ENCODE measurements around the gene ZBTB9.
"Not testable (repeated sequence)": the region's sequence is repeated elsewhere in the genome, so short reads cannot be mapped to it uniquely, and the experiment has no call there.

The ZBTB9 gene

GRCh38 chr6:33469661-33470060 lies 15.3 kb downstream of the ZBTB9 start:
- no peaks in the 10 kb centered on the region for H3K9me3 ChIP-seq (ENCODE audit: severe bottlenecking)
- ATAC-seq (ENCODE audit: low read depth): no peak
- no peak overlapping the region for H3K27ac ChIP-seq (ENCODE audit: poor library complexity, severe bottlenecking)

GRCh38 chr6:33477864-33478263 lies 23.5 kb downstream of the ZBTB9 start:
- Histone ChIP-seq H3K9me3 (ENCODE audit: severe bottlenecking) (no peaks in the 10 kb centered on the region), H3K4me1 (ENCODE audit: insufficient read depth, poor library complexity, severe bottlenecking) (no peaks in the 10 kb centered on the region), H3K27me3 (ENCODE audit: insufficient read depth, poor library complexity, severe bottlenecking) (no peaks in the 10 kb centered on the region), H3K36me3 (ENCODE audit: low read depth) (no peaks in the 10 kb centered on the region), H3K27ac (ENCODE audit: poor library complexity, severe bottlenecking) (no peak overlapping the region), H3K4me3 (ENCODE audit: severe bottlenecking) (no peak overlapping the region)
- no peak for TF ChIP-seq CTCF (IDR thresholded peaks at IDR 0.05; ENCODE audit: poor library complexity, severe bottlenecking)
- ATAC-seq (ENCODE audit: low read depth): no peak
- DNase-seq (ENCODE audit: low spot score): no peak

More at GRCh38 chr6:33469661-33470060, 15.3 kb downstream of the ZBTB9 start:
- DNase-seq (ENCODE audit: low spot score): no peak
- TF ChIP-seq CTCF (IDR thresholded peaks at IDR 0.05; ENCODE audit: poor library complexity, severe bottlenecking): no peak
- H3K36me3 ChIP-seq (ENCODE audit: low read depth): no peaks in the 10 kb centered on the region
- no peak overlapping the region for H3K4me3 ChIP-seq (ENCODE audit: severe bottlenecking)
- H3K4me1 ChIP-seq (ENCODE audit: insufficient read depth, poor library complexity, severe bottlenecking): no peaks in the 10 kb centered on the region
- H3K27me3 ChIP-seq (ENCODE audit: insufficient read depth, poor library complexity, severe bottlenecking): no peaks in the 10 kb centered on the region

GRCh38 chr6:33481192-33481591 lies 26.8 kb downstream of the ZBTB9 start:
- H3K36me3 ChIP-seq (ENCODE audit: low read depth): no peaks in the 10 kb centered on the region
- no peak for TF ChIP-seq CTCF (IDR thresholded peaks at IDR 0.05; ENCODE audit: poor library complexity, severe bottlenecking)
- no peaks in the 10 kb centered on the region for H3K4me1 ChIP-seq (ENCODE audit: insufficient read depth, poor library complexity, severe bottlenecking)
- DNase-seq (ENCODE audit: low spot score): no peak
- no peak overlapping the region for H3K27ac ChIP-seq (ENCODE audit: poor library complexity, severe bottlenecking)
- H3K27me3 ChIP-seq (ENCODE audit: insufficient read depth, poor library complexity, severe bottlenecking): no peaks in the 10 kb centered on the region
- no peak overlapping the region for H3K4me3 ChIP-seq (ENCODE audit: severe bottlenecking)
- H3K9me3 ChIP-seq (ENCODE audit: severe bottlenecking): no peaks in the 10 kb centered on the region
- ATAC-seq (ENCODE audit: low read depth): no peak

- not testable (repeated sequence) for H3K9me3 ChIP-seq (ENCODE audit: severe bottlenecking); H3K4me1 ChIP-seq (ENCODE audit: insufficient read depth, poor library complexity, severe bottlenecking); H3K27me3 ChIP-seq (ENCODE audit: insufficient read depth, poor library complexity, severe bottlenecking); H3K36me3 ChIP-seq (ENCODE audit: low read depth); H3K4me3 ChIP-seq (ENCODE audit: severe bottlenecking); ATAC-seq (ENCODE audit: low read depth); H3K27ac ChIP-seq (ENCODE audit: poor library complexity, severe bottlenecking); DNase-seq (ENCODE audit: low spot score)
Measured at GRCh38 chr6:33482620-33483019, 28.2 kb downstream of the ZBTB9 start.

GRCh38 chr6:33483678-33484077 lies 29.3 kb downstream of the ZBTB9 start:
- H3K36me3 ChIP-seq (ENCODE audit: low read depth): no peaks in the 10 kb centered on the region
- H3K4me1 ChIP-seq (ENCODE audit: insufficient read depth, poor library complexity, severe bottlenecking): no peaks in the 10 kb centered on the region
- no peaks in the 10 kb centered on the region for H3K27me3 ChIP-seq (ENCODE audit: insufficient read depth, poor library complexity, severe bottlenecking)
- no peak overlapping the region for H3K4me3 ChIP-seq (ENCODE audit: severe bottlenecking)
- no peak for TF ChIP-seq CTCF (IDR thresholded peaks at IDR 0.05; ENCODE audit: poor library complexity, severe bottlenecking)
- ATAC-seq (ENCODE audit: low read depth) (no peak), DNase-seq (ENCODE audit: low spot score) (no peak)
- H3K27ac ChIP-seq (ENCODE audit: poor library complexity, severe bottlenecking): no peak overlapping the region
- H3K9me3 ChIP-seq (ENCODE audit: severe bottlenecking): no peaks in the 10 kb centered on the region

- H3K4me1 ChIP-seq (ENCODE audit: insufficient read depth, poor library complexity, severe bottlenecking); H3K36me3 ChIP-seq (ENCODE audit: low read depth); H3K4me3 ChIP-seq (ENCODE audit: severe bottlenecking); ATAC-seq (ENCODE audit: low read depth); H3K27me3 ChIP-seq (ENCODE audit: insufficient read depth, poor library complexity, severe bottlenecking); H3K9me3 ChIP-seq (ENCODE audit: severe bottlenecking); H3K27ac ChIP-seq (ENCODE audit: poor library complexity, severe bottlenecking); DNase-seq (ENCODE audit: low spot score): not testable (repeated sequence)
Measured at GRCh38 chr6:33484673-33485262, 30.4 kb downstream of the ZBTB9 start.

GRCh38 chr6:33485680-33486079 lies 31.3 kb downstream of the ZBTB9 start:
- H3K9me3 ChIP-seq (ENCODE audit: severe bottlenecking); H3K36me3 ChIP-seq (ENCODE audit: low read depth); H3K27ac ChIP-seq (ENCODE audit: poor library complexity, severe bottlenecking); H3K4me1 ChIP-seq (ENCODE audit: insufficient read depth, poor library complexity, severe bottlenecking); H3K4me3 ChIP-seq (ENCODE audit: severe bottlenecking); DNase-seq (ENCODE audit: low spot score); ATAC-seq (ENCODE audit: low read depth); H3K27me3 ChIP-seq (ENCODE audit: insufficient read depth, poor library complexity, severe bottlenecking): not testable (repeated sequence)
